OCI-LY7 (cell line): ENCODE measurements around the gene RCE1.

Experiments
- CTCF ChIP-seq: fragments of 200-600 bp; sonication (generic); conservative IDR thresholded peaks from 2 replicates; pipeline ENCODE4 v1.5.1; 2014; ENCODE audit warnings: mild to moderate bottlenecking, antibody characterized with exemption, low read length, moderate library complexity, mixed read lengths
- EZH2phosphoT487 ChIP-seq: fragments of 200-600 bp; sonication (generic); IDR thresholded peaks from 2 replicates; pipeline ENCODE4 v1.6.1; 2018; ENCODE audit warnings: low read depth, borderline replicate concordance, mild to moderate bottlenecking, mixed run types, antibody characterized with exemption, low read length, moderate library complexity, mixed read lengths

GRCh38 chr11:66883016-66883965, 40.0 kb downstream of the RCE1 start:
- TF ChIP-seq CTCF: peak; percentile 86
- no peak for TF ChIP-seq EZH2phosphoT487
